ENCODE measurements around the gene CACNA2D4.

- TF ChIP-seq EZH2 (IDR thresholded peaks at IDR 0.05; ENCODE audit: insufficient read depth, poor library complexity, severe bottlenecking) (no peak), EZH2phosphoT487 (IDR thresholded peaks at IDR 0.05; ENCODE audit: insufficient read depth, low read depth) (no peak)
Observed at GRCh38 chr12:1855241-1855640, 63.2 kb downstream of the CACNA2D4 start.
